ENCODE measurements around the gene ZNF570.

DNA sequence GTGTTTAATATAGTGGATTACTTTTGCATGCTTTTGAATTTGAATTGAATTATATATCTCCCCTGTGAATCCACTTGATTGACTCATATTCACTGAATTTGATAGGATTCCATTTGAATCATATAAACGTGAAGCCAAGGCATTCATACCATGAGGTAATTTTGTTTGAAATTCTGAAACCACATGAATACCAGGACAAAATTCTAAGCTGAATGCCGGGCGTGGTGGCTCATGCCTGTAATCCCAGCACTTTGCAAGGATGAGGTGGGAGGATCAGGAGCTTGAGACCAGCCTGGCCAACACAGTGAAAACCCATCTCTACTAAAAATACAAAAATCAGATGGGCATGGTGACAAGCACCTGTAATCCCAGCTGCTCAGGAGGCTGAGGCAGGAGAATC is 42.0 kb downstream of the ZNF570 start:
- no peak for TF ChIP-seq POLR2AphosphoS5 (IDR thresholded peaks at IDR 0.05; ENCODE audit: low read depth, low read length)
- no peak for TF ChIP-seq TAF1 (IDR thresholded peaks at IDR 0.05; ENCODE audit: low read depth, low read length)
- TF ChIP-seq SPI1 (IDR thresholded peaks at IDR 0.05; ENCODE audit: low read depth, low read length) = no peak
- no peak for TF ChIP-seq POLR2A (IDR thresholded peaks at IDR 0.05; ENCODE audit: low read depth, low read length)
- TF ChIP-seq PAX5 (IDR thresholded peaks at IDR 0.05; ENCODE audit: insufficient read depth, low read length, severe bottlenecking) = no peak
- TF ChIP-seq POU2F2 (IDR thresholded peaks at IDR 0.05; ENCODE audit: low read depth, low read length) = no peak
